GM18858 (cell line): ENCODE data around the gene EYS.
A peak's percentile ranks its signal among the peaks of the same experiment; 100 is the strongest.
"Not testable (repeated sequence)": the region's sequence is repeated elsewhere in the genome, so short reads cannot be mapped to it uniquely, and the experiment has no call there.

Source experiments
- ATAC-seq: cut with Tn5 transposase; IDR thresholded peaks from one replicate; pipeline ENCODE4 v1.9.1; 2021; ENCODE audit not compliant: unreplicated experiment

EYS gene

GRCh38 chr6:65637289-65638046 is 69.6 kb downstream of the EYS start:
- no peak for ATAC-seq

- ATAC-seq: no peak
Observed at GRCh38 chr6:65633501-65633900, 73.5 kb downstream of the EYS start.

DNA sequence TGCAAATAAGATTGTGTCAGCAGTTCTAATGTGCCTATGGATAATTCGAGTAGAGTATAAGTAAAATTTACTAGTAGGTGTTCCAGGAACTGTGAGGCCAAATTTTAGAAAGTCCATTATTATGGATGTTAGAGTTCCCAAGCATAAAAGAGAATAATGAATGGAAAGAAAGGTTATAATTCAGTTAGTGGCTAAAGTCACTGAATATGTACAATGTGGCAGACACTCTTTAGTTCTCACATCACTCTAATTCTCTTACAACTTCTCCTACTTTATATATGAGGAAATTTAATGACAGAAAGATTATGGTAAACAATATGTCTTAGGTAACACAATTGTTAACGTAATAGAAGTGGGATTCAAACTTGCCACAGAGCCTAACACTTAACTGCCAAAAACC is 75.3 kb downstream of the EYS start:
- ATAC-seq: no peak

GRCh38 chr6:65627434-65627999 is 79.5 kb downstream of the EYS start:
- ATAC-seq: not testable (repeated sequence)

- no peak for ATAC-seq
Observed at GRCh38 chr6:65627015-65627414, 80.0 kb downstream of the EYS start.

DNA sequence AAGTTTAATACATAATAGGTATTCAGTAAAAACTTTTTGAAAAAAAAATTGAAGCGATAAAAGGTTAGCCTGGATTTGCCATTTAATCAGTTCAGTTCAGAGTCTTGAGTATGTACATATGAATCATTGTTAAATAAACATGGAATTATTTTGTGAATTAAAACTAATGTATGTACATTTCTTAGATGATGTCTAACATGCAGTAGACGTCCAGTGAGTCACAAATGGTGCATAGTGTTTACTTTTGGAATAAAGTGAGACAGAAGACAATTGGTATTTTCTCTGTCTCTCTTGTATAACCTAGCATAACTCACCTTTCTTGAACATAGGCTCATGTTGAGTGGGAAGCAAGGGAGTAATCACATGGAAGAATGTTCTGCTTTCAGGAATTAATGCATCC is 83.5 kb downstream of the EYS start:
- ATAC-seq: no peak

DNA sequence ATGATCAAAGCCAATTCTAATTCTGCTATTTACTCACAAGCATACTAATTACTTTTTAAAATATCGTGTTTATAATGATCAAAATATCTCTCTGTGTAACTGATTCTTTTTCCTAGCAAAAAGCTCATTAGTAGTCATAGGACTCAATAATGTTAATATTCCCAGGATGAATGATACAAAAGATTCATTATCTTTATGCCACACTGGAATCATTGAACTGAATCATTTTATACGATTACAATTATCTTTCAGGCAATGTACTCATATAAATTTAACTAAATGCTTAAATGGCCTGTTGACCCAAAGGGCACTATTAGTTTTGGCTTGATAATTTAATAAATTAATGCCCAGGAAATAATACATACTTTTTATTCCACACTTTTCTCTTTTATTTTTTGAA is 96.3 kb downstream of the EYS start:
- no peak for ATAC-seq

GRCh38 chr6:65595540-65595939 is 111.5 kb downstream of the EYS start:
- no peak for ATAC-seq

- ATAC-seq: no peak
Observed at GRCh38 chr6:65570340-65570739, 136.7 kb downstream of the EYS start.

GRCh38 chr6:65569505-65569904 is 137.5 kb downstream of the EYS start:
- ATAC-seq: no peak

DNA sequence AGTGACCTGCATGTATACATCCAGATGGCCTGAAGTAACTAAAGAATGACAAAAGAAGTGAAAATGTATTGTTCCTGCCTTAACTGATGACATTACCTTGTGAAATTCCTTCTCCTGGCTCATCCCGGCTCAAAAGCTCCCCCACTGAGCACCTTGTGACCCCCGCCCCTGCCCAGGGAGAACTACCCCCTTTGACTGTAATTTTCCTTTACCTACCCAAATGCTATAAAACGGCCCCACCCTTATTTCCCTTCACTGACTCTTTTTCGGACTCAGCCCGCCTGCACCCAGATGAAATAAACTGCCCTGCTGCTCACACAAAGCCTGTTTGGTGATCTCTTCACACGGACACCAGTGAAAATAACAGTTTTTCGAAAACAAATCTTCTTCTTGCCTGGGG is 138.0 kb downstream of the EYS start:
- ATAC-seq: not testable (repeated sequence)

DNA sequence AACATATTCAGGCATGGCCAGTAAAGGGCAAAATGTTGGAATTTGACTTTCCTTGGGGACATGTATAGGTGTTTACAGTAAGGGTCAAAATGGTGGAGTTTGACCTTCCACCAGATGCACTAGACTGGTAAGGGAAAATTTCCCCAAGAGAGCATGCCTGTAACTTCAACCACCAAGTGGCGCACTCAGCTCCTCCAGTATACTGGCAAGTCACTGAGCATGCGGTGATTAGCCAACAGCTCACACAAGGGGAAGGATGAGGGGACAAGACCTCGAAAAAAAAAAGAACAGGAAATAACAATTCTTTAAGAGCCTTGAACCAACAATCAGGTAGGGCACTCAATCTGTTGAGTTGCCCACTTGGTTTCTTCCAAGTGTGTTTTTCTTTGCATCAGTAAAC is 140.9 kb downstream of the EYS start:
- no peak for ATAC-seq

- no peak for ATAC-seq
Observed at GRCh38 chr6:65558071-65558470, 149.0 kb downstream of the EYS start.

DNA sequence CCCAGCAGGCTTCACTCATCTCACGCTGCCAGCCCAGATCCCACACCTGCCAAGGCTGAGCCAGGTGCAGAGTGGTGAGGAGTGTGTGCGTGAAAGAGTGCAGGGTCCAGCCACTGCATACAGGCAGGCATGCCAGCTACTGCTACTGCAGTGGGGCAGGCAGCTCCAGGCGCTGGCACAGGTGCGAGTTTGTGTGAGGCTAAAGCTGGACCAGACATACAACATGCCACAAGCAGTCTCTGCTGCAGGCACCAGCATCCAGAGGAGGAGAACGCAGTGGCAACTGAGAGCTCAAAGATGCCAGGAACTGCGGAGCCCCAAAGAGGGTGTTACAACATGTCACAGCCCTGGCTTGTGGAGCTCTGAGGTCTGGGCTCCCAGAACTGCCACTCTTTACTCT is 149.8 kb downstream of the EYS start:
- no peak for ATAC-seq

DNA sequence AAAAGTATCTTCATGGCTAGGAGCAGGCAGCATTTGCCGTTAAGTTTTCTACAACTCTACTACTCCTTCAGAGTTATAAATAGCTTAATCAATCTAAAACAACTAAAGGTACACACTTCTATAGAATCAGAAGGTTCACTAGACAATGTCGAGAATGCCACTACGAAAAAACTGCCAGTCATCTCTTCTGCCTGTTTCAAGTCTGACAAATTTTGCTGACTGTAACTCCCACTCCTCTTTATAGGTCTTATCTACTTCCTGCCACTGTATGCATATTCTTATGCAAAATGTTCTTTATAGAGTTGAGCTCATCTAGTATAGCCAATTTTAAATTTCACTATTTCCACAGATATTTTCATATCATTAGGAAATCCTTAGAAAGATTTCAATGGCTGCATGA is 160.1 kb downstream of the EYS start:
- ATAC-seq: no peak

- ATAC-seq: no peak
Observed at GRCh38 chr6:65545920-65546319, 161.1 kb downstream of the EYS start.

GRCh38 chr6:65538644-65539043 is 168.4 kb downstream of the EYS start:
- no peak for ATAC-seq

DNA sequence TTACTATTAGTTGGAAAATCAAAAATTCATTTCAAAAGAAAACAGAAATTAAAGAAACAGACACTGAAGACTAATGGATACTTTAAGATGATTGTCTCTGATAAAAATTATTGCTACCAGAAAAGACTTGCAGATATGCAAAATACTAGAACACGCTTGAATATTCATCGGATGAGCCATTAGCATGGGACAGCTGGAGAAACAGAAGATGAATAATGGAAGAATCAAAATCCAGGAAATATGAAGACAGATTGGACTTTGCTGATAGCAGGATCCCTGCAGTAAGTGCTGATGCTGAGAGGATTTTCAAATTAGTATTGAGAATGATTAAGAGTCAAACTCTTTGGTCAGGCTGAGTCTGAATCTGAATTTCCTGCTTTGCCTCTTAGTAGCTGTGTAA is 169.4 kb downstream of the EYS start:
- ATAC-seq: no peak

DNA sequence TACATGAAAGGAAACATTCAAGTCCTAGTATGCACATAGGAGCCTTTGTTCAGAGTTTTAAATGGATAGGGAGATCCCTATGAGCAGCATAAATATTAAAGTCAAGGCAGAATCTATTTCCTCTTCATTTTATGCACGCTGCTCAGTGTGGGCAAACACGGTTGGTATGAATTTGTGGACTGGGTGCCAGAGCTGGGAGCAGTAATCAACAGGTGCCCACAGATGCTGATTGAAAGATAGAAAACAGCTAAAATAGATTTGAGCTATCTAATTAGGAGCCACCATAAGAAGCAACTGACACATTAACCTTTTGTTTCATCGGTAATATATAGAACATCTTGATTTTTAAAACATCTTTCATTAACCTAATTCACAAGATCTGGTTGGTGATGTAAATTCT is 175.5 kb downstream of the EYS start:
- no peak for ATAC-seq

GRCh38 chr6:65524232-65524631 is 182.8 kb downstream of the EYS start:
- ATAC-seq: no peak

DNA sequence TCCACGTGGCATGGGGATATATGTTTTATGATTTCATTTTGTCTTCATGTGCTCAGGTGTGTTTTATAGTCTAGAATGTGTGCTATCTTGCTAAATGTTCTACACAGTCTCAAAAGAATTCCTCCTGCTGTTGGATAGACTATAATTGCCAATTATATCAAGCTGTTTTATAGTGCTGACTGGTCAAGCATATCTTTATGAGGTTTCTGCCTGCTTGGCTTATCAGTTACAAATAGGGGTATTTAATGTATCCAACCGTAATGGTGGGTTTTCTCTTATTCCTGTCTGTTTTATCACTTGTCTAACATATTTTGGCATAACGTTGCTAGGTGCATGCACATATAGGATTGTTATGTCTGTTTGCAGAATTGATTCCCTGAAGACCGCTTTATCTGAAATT is 201.3 kb downstream of the EYS start:
- ATAC-seq: no peak

GRCh38 chr6:65501045-65501444 is 206.0 kb downstream of the EYS start:
- peak; percentile 52 for ATAC-seq

DNA sequence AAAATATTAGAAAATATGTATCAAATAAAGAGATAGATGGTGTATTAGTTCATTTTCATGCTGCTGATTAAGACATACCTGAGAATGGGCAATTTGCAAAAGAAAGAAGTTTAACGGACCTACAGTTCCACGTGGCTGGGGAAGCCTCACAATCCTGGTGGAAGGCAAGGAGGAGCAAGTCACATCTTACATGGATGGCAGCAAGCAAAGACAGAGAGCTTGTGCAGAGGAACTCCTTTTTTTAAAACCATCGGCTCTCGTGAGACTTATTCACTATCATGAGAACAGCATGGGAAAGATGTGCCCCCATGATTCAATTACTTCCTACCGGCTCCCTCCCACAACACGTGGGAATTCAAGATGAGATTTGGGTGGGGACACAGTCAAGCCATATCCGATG is 223.4 kb downstream of the EYS start:
- ATAC-seq: not testable (repeated sequence)
